GM18951 (cell line): ENCODE results near the gene HILPDA.
"Not testable (repeated sequence)": the region's sequence is repeated elsewhere in the genome, so short reads cannot be mapped to it uniquely, and the experiment has no call there.

ENCODE experiments used
- POLR2A ChIP-seq: IDR thresholded peaks from 4 replicates; pipeline ENCODE4 v1.6.1; 2011; ENCODE audit warnings: mild to moderate bottlenecking; ENCODE audit not compliant: insufficient read length, insufficient read depth; ENCODE audit errors: extremely low read depth
- in situ Hi-C: fragments of 300-500 bp; cut with MboI; formaldehyde crosslinking; loops from one replicate; pipeline ENCODE4 v1.12.0; 2022; ENCODE audit warnings: low sequenced_read_pairs, mixed read lengths, inconsistent platforms; ENCODE audit not compliant: unreplicated experiment

Gene HILPDA

DNA sequence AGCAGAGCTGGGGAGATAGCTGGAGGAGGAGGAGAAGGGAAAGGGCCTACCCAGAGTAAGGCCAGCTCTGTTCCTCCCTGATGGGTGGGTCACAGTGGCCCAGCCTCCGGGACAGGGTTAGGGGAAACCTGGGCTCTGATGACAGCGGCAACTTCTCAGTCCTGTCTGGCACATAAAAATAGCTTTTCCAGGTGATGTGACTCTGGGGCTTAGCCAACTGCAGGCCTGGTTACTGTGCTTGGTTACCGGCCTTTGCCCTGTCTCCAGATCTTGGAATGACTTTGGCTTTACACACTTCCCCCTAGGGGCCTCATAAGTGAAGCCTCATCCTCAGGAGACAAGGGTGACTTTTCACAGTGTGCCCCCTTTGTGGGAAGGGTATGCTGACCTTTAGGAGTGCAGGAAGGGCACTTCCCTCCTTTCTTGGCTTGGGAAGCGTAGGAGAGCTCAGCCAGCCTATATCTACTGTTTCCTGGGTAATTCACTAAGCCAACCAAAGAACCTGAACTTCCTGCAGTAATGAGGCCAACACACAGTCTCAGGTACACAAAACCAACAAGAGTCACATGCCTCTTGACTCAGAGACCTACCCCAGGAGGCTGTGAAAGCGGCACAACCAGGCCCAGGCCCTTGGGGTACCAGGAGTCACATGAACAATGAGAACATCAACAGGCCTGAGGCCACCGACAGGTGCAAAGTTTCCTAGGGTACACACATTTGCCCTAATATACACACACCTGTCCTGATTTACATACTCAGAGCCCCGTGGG is 11.7 kb upstream of the HILPDA start:
- in situ Hi-C loops, result no loop called here
- no peak for TF ChIP-seq POLR2A

DNA sequence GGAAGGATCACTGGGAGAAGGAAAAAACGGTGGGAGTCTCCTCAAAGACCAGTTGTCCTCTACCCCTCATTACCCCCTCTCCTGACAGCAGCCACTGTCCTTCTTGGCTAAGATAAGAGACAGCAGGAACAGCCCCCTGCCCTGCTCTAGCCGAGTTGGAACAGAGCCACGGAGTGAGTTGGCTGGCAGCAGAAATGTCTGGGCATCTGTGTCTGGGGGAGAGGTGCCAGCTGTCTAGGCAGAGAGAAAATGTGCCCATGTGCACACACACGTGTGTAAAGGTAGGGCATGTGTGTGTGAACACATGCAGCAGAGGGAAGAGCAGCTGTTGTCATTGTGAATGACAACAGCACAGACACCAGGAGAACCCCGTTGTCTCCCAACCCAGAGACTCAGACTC is 9.4 kb upstream of the HILPDA start:
- in situ Hi-C loops, result no loop called here
- TF ChIP-seq POLR2A, result no peak

DNA sequence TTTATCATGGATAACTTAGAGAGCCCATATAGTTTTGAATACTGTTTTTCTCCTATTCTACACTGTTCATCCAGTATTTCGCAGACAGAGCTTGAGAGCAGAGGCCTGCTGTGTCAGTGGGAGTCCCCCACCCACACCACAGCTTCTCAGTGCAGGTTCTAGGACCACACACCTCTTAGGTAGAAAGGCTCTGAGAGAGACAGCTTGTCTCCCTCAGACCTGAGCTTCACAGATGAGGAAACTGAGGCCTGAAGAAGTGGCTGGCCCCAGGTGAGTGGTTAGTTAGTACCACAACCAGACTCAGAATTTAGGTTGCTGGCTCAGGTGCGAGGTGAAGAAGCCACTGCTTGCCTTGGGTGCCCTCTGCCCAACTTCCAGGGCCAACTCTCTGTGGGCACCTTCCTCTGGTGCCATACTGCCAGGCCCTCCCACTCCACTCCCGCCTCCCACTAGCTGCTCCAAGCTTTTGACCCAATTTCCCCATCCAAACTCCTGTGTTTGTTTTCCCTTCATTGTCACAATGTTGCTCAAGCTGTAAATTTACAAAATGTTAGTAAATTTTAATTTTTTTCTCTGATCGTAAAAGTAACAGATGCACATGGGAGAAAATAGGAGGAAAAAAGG is 7.6 kb upstream of the HILPDA start:
- in situ Hi-C loops, result no loop called here
- TF ChIP-seq POLR2A, result no peak

DNA sequence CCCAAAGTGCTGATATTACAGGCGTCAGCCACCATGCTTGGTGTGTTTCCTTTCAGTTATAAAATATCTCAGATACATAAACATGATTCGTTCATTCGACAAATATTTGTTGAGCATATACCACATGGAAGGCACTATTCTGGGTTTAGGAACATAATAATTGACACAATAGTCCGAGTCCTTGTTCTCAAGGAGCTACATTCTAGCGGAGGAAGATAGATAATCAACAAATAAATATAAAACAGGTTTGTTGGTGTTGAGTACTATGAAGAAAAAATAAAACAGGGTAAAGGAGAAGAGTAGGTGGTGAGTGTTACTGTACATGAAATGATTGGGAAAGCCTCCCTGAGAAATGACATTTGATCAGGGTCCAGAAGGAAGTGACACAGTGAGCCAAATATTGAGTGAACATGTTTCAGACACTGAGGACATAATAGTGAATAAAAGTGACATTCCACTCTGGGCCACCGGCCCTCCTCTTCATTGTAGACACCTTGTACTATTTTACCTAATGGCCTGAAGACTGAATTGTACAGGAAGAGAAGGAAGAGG is 6.9 kb upstream of the HILPDA start:
- in situ Hi-C loops, result no loop called here
- TF ChIP-seq POLR2A, result no peak

DNA sequence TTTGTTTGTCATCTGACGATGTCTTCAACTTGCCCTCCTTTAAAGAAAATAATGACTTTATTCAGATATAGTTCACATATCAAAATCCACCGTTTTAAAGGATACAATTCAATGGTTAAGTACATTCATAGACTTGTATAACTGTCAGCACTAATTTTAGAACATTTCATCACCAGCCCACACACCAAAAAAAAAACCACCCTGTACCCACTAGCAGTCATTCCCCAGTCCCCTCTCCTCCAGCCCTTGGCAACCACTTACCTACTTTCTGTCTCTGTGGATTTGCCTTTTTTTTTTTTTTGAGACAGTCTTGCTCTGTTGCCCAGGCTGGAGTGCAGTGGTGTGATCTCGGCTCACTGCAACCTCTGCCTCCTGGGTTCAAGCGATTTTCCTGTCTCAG is 5.3 kb upstream of the HILPDA start:
- in situ Hi-C loops, result no loop called here
- no peak for TF ChIP-seq POLR2A

DNA sequence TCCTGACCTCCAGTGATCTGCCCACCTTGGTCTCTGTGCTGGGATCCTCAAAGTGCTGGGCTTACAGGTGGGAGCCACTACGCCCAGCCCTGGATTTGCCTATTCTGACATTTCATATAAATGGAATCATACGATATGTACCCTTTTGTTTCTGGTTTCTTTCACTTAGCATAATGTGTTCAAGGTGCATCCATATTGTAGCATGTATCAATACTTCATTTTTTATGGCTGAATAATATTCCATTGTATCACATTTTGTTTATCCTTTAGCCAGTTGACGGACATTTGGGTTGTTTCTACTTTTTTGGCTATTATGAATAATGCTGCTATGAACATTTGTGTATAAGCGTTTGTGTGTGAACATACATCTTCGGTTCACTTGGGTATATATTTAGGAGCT is 4.8 kb upstream of the HILPDA start:
- in situ Hi-C loops, result no loop called here

DNA sequence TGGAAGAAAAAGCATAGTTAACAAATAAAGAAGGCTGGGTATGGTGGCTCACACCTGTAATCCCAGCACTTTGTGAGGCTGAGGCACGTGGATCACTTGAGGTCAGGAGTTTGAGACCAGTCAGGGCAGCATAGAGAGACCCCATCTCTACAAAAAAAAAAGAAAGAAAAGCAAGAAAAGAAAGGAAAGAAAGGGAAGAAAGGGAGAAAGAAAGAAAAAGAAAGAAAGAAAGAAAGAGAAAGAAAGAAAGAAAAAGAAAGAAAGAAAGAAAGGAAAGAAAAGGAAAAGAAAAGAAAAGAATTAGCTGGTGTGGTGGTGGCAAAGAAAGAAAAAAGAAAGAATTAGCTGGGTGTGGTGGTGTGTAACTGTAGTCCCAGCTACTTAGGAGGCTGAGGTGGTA is 3.1 kb upstream of the HILPDA start:
- TF ChIP-seq POLR2A, result no peak
- in situ Hi-C loops, result no loop called here

More for the DNA sequence above, 4.8 kb upstream of the HILPDA start:
- no peak for TF ChIP-seq POLR2A

DNA sequence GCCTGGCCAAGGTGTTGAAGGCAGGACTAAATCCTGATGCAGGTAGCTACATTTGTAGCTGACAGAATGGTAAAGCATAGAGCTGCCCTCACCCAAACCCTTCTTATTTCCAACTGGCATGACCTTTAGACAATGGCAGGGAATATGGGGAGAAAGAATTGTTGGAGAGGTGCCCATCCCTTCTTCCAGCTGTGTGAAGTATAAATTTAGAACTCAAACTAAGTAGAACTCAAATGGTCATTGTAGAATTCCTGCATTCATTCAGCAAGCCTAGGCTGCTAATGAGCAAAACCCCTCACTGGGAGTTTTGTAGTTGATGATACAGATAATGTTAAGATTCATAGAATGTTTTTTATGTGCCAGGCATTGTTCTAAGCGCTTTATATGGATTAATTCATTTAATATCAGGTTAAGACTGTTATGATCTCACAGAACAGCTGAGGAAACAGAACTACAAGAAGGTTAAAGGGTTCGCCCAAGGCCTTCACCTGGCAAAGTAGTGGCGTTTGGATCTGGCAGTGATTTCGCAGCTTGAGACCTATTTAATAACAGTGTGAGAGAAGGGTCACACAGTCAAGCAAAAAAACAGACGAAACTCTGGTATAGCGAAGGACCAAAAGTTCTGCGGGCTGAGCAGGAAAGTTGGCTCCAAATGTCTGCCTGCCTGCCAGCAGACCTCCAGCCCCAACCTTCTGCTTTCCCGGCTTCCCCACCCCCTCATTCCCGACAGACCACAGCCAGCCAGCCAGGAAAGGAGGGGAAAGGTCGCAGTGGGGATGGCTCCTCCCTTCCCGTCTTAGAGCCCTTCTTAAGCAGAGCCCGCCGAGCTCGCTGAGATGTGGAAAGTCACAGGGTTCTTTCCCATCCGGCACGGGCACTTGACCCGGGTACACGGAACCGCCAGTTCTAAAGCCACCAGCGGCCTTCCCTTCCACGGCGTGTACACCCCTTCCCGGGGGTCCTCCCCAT is 1.6 kb upstream of the HILPDA start:
- in situ Hi-C loops, result no loop called here
- no peak for TF ChIP-seq POLR2A

DNA sequence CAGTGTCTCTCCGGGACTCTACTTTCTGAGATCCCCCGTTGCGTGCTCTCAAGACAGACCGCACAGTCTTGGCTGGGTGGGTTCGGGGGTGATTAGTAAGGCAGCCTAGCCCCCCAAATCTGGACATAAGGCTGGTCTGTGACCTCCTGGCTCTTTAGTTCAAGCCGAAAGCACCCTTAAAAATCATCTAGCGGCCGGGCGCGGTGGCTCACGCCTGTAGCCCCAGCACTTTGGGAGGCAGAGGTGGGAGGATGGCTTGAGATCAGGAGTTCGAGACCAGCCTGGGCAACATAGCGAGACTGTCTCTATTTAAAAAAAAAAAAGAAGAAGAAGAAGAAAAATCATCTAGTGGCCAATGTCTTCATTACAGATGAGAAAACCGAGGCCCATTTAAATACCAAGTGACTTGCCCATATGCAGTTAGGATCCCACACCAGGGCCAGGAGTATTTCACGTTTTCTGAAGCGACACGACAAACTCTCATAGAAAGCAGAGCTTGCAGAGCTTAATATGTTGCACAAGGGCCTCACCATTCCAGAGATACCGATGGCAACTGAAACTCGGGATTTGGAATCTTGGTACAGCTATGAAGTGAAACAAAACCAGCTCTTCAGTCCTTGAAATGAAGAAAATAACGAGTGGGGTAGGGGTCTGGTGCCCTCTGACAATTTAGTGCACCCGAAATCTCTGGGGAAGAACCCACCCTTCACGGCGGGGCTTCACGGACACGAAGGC is 703 bp upstream of the HILPDA start:
- in situ Hi-C loops, result no loop called here
- no peak for TF ChIP-seq POLR2A

DNA sequence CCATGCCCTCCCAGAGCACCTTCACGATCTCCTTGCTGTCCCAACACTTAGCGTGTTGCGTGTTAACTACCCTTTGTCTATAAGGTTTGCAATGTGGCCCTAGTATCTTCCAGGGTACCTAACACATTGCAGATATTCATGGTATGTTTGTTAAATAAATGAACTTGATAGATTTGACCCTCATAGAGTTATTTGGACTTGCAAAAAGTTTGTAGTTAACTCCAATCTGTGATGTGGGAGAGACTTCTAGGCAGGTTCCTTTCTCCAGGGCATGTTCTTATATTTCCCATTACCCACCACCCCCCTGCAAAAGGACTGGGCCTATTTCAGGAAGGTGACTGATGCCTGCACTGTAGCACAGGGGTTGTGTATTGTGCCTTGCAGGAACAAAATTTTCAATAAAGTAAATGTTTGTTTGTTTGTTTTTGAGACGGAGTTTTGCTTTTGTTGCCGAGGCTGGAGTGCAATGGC is 612 bp downstream of the HILPDA start:
- no peak for TF ChIP-seq POLR2A
- in situ Hi-C loops, result no loop called here

DNA sequence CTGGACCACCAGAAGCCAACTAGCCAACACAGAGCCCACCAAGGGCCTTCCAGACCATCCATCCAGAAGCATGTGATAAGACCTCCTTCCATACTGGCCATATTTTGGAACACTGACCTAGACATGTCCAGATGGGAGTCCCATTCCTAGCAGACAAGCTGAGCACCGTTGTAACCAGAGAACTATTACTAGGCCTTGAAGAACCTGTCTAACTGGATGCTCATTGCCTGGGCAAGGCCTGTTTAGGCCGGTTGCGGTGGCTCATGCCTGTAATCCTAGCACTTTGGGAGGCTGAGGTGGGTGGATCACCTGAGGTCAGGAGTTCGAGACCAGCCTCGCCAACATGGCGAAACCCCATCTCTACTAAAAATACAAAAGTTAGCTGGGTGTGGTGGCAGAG is 1.7 kb downstream of the HILPDA start:
- in situ Hi-C loops, result not testable (repeated sequence)

DNA sequence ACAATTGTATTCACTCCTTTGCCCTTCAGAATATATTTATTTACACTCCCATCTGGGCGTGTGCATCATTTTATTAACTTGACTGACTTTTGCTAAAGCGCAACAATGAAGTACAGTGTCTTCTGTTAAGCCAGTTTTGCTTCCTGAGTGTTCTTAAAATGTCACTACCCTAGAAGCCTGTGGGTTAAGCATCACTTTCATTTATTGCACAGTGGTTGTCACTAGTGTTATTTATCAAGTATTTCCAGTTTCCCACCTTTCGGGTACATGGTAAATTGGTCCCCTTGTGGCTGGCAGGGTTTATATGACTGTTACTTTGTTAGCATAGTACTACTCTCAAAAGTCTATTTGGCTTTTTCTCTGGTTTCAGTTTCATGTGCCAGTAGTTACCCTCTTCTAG is 3.3 kb downstream of the HILPDA start:
- no peak for TF ChIP-seq POLR2A
- in situ Hi-C loops, result no loop called here
